GM13977 (cell line): Measurements from ENCODE around the gene ST14.

Experiments
- DNase-seq: peaks from one replicate; pipeline ENCODE4 v3.0.0; 2012; ENCODE audit warnings: low spot score
- in situ Hi-C: fragments of 300-500 bp; cut with MboI; formaldehyde crosslinking; loops from one replicate; pipeline ENCODE4 v1.12.0; 2022; ENCODE audit warnings: low sequenced_read_pairs, low pct_unique_long_range_greater_than_20kb, mixed read lengths, inconsistent platforms; ENCODE audit not compliant: unreplicated experiment
- TF ChIP-seq, protein P1 (sequence below): IDR thresholded peaks from 2 replicates; pipeline ENCODE4 v1.5.1; 2012; ENCODE audit warnings: mild to moderate bottlenecking, control low read depth; ENCODE audit not compliant: insufficient read depth; ENCODE audit errors: extremely low read depth, missing control alignments

The ST14 gene

DNA sequence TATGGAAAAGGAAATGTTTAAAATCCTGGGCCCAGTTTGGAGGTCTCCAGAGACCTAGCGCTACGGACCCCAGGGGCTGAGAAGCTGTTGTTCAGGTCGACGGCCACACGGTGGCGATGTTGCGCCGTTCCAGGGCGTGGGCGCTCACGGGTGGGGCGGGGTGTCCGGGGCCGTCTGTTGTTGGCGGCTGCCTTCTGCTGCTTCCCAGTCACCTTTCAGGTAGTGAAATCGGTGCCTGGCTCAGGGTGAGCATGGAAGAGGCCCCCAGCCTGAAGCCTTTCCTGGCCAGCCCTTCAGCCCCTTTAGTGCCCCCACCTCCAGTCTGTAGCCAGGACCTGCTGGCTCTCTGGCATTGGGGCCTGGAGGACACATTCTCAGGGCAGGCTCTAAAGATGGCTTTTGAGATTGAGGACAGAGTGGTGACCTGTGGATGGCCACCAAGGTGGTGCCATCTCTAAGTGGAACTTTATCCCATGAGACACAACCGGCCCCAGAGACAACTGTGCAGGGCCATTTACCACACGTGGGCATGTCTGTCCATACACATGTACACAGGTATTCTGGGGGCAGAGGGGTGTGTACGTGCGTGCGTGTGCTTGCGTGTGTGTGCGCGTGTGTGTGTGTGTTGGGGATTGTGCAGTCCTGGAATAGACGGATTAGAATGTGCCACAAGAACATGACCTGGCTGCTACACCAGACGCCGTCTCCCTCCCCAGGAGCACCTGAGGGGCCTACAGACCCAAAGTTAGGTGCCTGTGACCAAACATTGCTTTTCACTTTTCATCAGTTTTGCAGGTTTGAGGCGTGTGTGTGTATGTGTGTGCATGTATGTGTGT is 53.8 kb downstream of the ST14 start:
- in situ Hi-C loops = loop anchor here (25.0 kb wide), 2 partner anchors 199 to 649 kb away; no protein-coding TSS in a partner anchor

DNA sequence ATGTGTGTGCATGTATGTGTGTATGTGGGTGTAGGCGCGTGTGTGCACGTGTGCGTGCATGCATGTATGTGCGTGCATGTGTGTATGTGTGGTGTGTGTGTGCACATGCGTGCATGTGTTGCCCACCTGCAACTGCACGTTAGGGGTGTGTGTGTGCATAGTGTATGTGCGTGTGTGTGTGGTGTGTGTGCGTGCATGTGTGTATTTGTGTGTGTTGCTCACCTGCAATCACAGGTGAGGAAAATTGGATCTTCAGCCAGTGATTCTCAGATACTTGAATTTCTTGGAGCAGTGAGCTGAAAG is 54.3 kb downstream of the ST14 start:
- in situ Hi-C loops = loop anchor here (25.0 kb wide), 2 partner anchors 198 to 648 kb away; no protein-coding TSS in a partner anchor
- TF ChIP-seq, protein P1, sequence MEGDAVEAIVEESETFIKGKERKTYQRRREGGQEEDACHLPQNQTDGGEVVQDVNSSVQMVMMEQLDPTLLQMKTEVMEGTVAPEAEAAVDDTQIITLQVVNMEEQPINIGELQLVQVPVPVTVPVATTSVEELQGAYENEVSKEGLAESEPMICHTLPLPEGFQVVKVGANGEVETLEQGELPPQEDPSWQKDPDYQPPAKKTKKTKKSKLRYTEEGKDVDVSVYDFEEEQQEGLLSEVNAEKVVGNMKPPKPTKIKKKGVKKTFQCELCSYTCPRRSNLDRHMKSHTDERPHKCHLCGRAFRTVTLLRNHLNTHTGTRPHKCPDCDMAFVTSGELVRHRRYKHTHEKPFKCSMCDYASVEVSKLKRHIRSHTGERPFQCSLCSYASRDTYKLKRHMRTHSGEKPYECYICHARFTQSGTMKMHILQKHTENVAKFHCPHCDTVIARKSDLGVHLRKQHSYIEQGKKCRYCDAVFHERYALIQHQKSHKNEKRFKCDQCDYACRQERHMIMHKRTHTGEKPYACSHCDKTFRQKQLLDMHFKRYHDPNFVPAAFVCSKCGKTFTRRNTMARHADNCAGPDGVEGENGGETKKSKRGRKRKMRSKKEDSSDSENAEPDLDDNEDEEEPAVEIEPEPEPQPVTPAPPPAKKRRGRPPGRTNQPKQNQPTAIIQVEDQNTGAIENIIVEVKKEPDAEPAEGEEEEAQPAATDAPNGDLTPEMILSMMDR = no peak
- DNase-seq = no peak

More for the DNA sequence above, 53.8 kb downstream of the ST14 start:
- peak; percentile 86 for DNase-seq
- TF ChIP-seq, protein P1 = peak; percentile 94

DNA sequence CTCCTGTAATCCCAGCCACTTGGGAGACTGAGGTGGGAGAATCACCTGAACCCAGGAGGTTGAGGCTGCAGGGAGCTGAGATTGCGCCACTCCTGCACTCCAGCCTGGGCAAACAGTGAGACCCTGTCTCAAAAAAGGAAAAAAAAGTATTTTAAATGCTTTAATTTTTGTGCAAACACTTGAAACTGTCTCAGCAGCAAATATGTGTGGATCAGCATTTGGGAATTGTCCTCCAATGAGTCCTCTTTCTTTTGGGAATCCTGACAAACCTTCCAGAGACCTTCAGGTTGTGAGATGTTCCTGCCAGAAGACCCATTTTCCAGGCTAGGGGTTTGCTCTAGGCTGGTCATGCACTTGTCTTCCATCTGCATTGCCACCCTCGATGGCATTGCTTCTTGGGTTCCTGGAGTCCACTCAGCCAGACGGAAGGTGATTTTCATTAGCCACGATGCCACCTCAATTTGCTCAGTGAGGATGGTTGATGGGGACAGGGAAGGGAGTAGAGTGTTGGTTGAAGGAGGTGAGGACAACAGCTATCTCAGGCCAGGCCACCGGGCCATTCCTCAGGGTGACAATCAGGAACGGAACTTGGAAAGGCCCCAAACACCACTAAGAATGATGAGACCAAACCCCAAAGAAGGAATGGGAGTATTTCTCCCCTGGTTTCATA is 55.4 kb downstream of the ST14 start:
- TF ChIP-seq, protein P1 = no peak
- DNase-seq = no peak
- in situ Hi-C loops = loop anchor here (25.0 kb wide), 2 partner anchors 197 to 647 kb away; no protein-coding TSS in a partner anchor

DNA sequence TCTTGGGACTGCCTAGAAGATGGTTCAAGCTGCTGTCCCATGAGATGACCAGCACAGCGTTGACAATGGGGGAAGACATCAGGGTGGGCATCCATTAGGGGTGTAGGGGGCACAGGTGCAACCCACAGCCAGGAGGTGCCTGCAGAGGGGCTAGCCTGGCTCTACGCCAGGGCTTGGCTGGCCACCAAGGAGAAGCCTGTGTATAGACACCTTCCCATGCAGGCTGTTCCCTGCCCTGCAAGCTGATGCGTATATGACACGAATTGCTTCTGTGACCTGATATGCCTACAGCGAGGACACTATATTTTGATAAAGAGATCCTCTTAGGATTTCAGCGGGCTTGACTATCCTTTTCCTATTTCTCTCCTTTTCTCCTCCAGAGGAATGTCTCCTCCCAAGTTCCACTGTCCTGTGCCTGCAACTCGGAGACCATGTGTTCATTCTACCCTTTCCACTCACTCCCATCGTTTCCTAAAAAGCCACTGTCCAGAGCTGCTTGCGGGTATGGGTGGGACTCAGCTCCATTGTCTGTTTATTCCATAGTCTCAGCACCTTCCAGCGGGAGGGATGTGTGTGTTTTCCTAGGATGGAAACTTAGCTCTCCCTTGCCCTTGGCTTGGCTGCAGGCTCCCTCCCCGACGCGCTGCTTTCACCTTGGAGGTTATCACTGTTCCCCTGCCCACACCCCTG is 56.1 kb downstream of the ST14 start:
- TF ChIP-seq, protein P1 = no peak
- no peak for DNase-seq
- in situ Hi-C loops = loop anchor here (25.0 kb wide), 2 partner anchors 197 to 647 kb away; no protein-coding TSS in a partner anchor

DNA sequence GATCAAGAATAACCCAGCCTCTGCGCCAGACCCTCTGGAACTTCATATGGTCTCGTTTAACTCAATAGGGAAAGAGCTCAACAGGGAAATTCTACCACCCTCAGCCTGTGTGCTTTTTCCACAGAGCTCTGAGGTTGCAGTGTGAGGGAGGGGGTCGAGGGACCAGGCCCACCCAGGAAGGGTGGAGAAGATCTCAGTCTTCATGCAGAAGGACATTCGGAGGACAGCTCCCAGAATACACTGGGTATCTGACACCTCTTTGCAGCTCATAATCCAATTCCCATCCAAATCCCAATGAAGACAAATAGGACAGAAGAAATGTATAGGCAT is 56.6 kb downstream of the ST14 start:
- in situ Hi-C loops = loop anchor here (25.0 kb wide), 2 partner anchors 196 to 646 kb away; no protein-coding TSS in a partner anchor
- DNase-seq = no peak
- TF ChIP-seq, protein P1 = no peak

DNA sequence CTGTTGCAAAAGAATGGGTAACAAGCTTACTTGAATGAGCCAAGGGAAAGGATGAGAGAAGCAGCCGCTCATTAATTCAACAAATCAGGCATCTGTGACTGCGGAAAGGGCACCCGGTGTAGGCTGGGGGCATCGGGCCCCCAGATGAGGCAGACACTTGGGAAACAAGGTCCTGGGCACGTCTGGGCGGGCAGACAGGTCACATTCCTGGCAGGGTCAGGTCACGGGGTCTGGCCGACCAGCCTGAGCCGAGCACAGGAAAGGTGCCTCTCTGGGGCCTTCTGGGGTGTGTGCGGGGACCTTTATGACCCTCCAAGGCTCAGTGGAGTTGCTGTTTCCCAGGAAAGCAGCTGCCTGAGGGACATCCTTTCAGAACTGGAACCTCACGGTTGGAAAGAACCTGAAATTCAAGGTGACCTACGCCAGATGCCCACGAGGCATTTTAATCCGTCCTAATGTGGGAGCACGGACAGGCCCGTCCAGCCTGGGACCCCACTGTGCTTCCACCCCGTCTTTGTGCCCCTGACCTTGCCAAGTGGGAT is 57.1 kb downstream of the ST14 start:
- TF ChIP-seq, protein P1 = no peak
- no peak for DNase-seq
- in situ Hi-C loops = loop anchor here (25.0 kb wide), 2 partner anchors 196 to 646 kb away; no protein-coding TSS in a partner anchor
